ENCODE data around the gene TAF11L2.
"Not testable (repeated sequence)": the region's sequence is repeated elsewhere in the genome, so short reads cannot be mapped to it uniquely, and the experiment has no call there.

TAF11L2 gene

DNA sequence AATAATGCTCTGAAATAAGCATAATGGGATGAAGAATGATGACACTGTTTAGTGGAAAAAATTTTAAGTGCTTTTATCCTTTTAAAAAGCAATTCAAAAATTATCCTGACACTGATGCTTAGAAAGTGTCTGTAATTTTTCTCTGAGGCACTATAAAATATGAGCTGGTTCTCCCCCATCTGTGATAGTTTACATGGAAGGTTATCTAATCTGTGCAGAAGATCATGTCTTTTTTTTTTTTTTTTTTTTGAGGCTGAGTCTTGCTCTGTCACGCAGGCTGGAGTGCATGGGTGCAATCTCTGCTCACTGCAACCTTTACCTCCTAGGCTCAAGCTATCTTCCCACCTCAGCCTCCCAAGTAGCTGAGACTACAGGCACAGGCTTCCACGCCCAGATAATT is 15.2 kb upstream of the TAF11L2 start:
- no peak overlapping the region for H3K27ac ChIP-seq (ENCODE audit: low read depth, low read length)
- peaks cover 5% of the 10 kb centered on the region for H3K4me1 ChIP-seq (ENCODE audit: control insufficient read depth, low read length)
- no peaks in the 10 kb centered on the region for H3K79me2 ChIP-seq (ENCODE audit: control insufficient read depth, low read length)
- H3K4me3 ChIP-seq (ENCODE audit: low read length) = no peak overlapping the region
- H4K20me1 ChIP-seq (ENCODE audit: control insufficient read depth, insufficient read depth, low read depth, low read length) = no peaks in the 10 kb centered on the region
- H3K27me3 ChIP-seq (ENCODE audit: control insufficient read depth, low read length) = peaks cover 3% of the 10 kb centered on the region; the same call in 1 of the 2 replicates
- no peaks in the 10 kb centered on the region for H3K9me2 ChIP-seq (replicated peaks; ENCODE audit: control insufficient read depth, low read length)
- H3F3A ChIP-seq (ENCODE audit: control insufficient read depth, insufficient read depth) = no peaks in the 10 kb centered on the region
- TF ChIP-seq CTCF (IDR thresholded peaks at IDR 0.05; ENCODE audit: low read depth, low read length, poor library complexity, severe bottlenecking) = no peak
- TF ChIP-seq EZH2phosphoT487 (IDR thresholded peaks at IDR 0.05; ENCODE audit: borderline replicate concordance, low read length) = no peak
- no peaks in the 10 kb centered on the region for H3K36me3 ChIP-seq (ENCODE audit: control insufficient read depth, low read length)
- no peak overlapping the region for H3K4me2 ChIP-seq (ENCODE audit: low read length)
- H3K9me3 ChIP-seq (ENCODE audit: control insufficient read depth, insufficient read depth, low read length) = no peaks in the 10 kb centered on the region

GRCh38 chr5:17486464-17487173 is 11.4 kb upstream of the TAF11L2 start:
- not testable (repeated sequence) for H3K9me3 ChIP-seq (ENCODE audit: control insufficient read depth, insufficient read depth, low read length); H4K20me1 ChIP-seq (ENCODE audit: control insufficient read depth, insufficient read depth, low read depth, low read length); H3K27me3 ChIP-seq (ENCODE audit: control insufficient read depth, low read length); H3K9me2 ChIP-seq (replicated peaks; ENCODE audit: control insufficient read depth, low read length); H3K79me2 ChIP-seq (ENCODE audit: control insufficient read depth, low read length); H3K4me1 ChIP-seq (ENCODE audit: control insufficient read depth, low read length); H3K4me3 ChIP-seq (ENCODE audit: low read length); H3K4me2 ChIP-seq (ENCODE audit: low read length); H3K27ac ChIP-seq (ENCODE audit: low read depth, low read length); H3F3A ChIP-seq (ENCODE audit: control insufficient read depth, insufficient read depth); H3K36me3 ChIP-seq (ENCODE audit: control insufficient read depth, low read length)

GRCh38 chr5:17487174-17487512 is 10.9 kb upstream of the TAF11L2 start:
- H4K20me1 ChIP-seq (ENCODE audit: control insufficient read depth, insufficient read depth, low read depth, low read length) = no peaks in the 10 kb centered on the region
- H3K79me2 ChIP-seq (ENCODE audit: control insufficient read depth, low read length) = no peaks in the 10 kb centered on the region
- H3F3A ChIP-seq (ENCODE audit: control insufficient read depth, insufficient read depth) = no peaks in the 10 kb centered on the region
- H3K36me3 ChIP-seq (ENCODE audit: control insufficient read depth, low read length) = no peaks in the 10 kb centered on the region
- H3K4me1 ChIP-seq (ENCODE audit: control insufficient read depth, low read length) = no peaks in the 10 kb centered on the region
- TF ChIP-seq CTCF (IDR thresholded peaks at IDR 0.05; ENCODE audit: low read depth, low read length, poor library complexity, severe bottlenecking) (no peak), EZH2phosphoT487 (IDR thresholded peaks at IDR 0.05; ENCODE audit: borderline replicate concordance, low read length) (no peak)
- no peak overlapping the region for H3K4me2 ChIP-seq (ENCODE audit: low read length)
- no peaks in the 10 kb centered on the region for H3K27me3 ChIP-seq (ENCODE audit: control insufficient read depth, low read length)
- H3K9me2 ChIP-seq (replicated peaks; ENCODE audit: control insufficient read depth, low read length) = no peaks in the 10 kb centered on the region
- no peak overlapping the region for H3K27ac ChIP-seq (ENCODE audit: low read depth, low read length)
- no peaks in the 10 kb centered on the region for H3K9me3 ChIP-seq (ENCODE audit: control insufficient read depth, insufficient read depth, low read length)
- no peak overlapping the region for H3K4me3 ChIP-seq (ENCODE audit: low read length)

GRCh38 chr5:17491257-17491656 is 6.8 kb upstream of the TAF11L2 start:
- H3K4me2 ChIP-seq (ENCODE audit: low read length); H3K27ac ChIP-seq (ENCODE audit: low read depth, low read length); H3K4me3 ChIP-seq (ENCODE audit: low read length); H3K27me3 ChIP-seq (ENCODE audit: control insufficient read depth, low read length); H3K36me3 ChIP-seq (ENCODE audit: control insufficient read depth, low read length); H3F3A ChIP-seq (ENCODE audit: control insufficient read depth, insufficient read depth); H3K9me3 ChIP-seq (ENCODE audit: control insufficient read depth, insufficient read depth, low read length); H3K79me2 ChIP-seq (ENCODE audit: control insufficient read depth, low read length); H3K9me2 ChIP-seq (replicated peaks; ENCODE audit: control insufficient read depth, low read length); H4K20me1 ChIP-seq (ENCODE audit: control insufficient read depth, insufficient read depth, low read depth, low read length); H3K4me1 ChIP-seq (ENCODE audit: control insufficient read depth, low read length): not testable (repeated sequence)
